CD4-positive, alpha-beta T cell (primary cell): Measurements from ENCODE around the gene NCOR2. TPM values are rescaled to one million over a fixed set of nuclear protein-coding genes. Genes with fewer than 3 reads are reported as not detected.
A peak's percentile ranks its signal among the peaks of the same experiment; 100 is the strongest.

Source experiments
- ATAC-seq: fragments of 200-7000 bp; cut with Tn5 transposase; one replicate; pipeline ENCODE4 v1.10.0; 2022; ENCODE audit warnings: mild to moderate bottlenecking; ENCODE audit not compliant: poor library complexity
- CTCF ChIA-PET: fragments of 350-600 bp; sonication (Branson Sonifier 250); formaldehyde crosslinking; loops from one replicate; lab custom pipeline; 2021; ENCODE audit warnings: antibody characterized with exemption, inconsistent platforms; lab: Charles Lee
- POLR2A ChIA-PET: fragments of 350-600 bp; sonication (Branson Sonifier 250); formaldehyde crosslinking; loops from one replicate; lab custom pipeline; 2021; ENCODE audit warnings: antibody characterized with exemption, inconsistent platforms; lab: Charles Lee
- DNase-seq, 14 experiments: peaks; one replicate each; pipeline ENCODE4 v3.0.0-alpha.2; 2013 to 2020; ENCODE audit warnings: mixed read lengths in 2 of 14
- H3K27ac ChIP-seq, 2 donors: one replicate each; pipeline versions ENCODE4 v1.5.1 to v1.7.0; 2013; ENCODE audit warnings: low read length in 2 of 2, low read depth in 1 of 2, mild to moderate bottlenecking in 1 of 2
- H3K27me3 ChIP-seq, 2 experiments: 1 replicate in 1 of 2; 2 replicates in 1 of 2; pipeline versions ENCODE4 v1.6.1 to v1.7.0; 2013; ENCODE audit warnings: low read length in 2 of 2, control low read depth in 1 of 2, mild to moderate bottlenecking in 1 of 2, moderate library complexity in 1 of 2; ENCODE audit not compliant: insufficient read depth in 2 of 2, control insufficient read depth in 1 of 2
- H3K36me3 ChIP-seq: one replicate; pipeline ENCODE4 v1.6.1; 2013; ENCODE audit warnings: low read length, control low read depth; ENCODE audit not compliant: insufficient read depth
- H3K4me1 ChIP-seq: one replicate; pipeline ENCODE4 v1.6.1; 2013; ENCODE audit warnings: low read length, control low read depth; ENCODE audit not compliant: insufficient read depth
- H3K4me3 ChIP-seq: one replicate; pipeline ENCODE4 v1.5.1; 2013; ENCODE audit warnings: mild to moderate bottlenecking, low read length, moderate library complexity
- H3K9me3 ChIP-seq, 2 experiments: 1 replicate in 1 of 2; 2 replicates in 1 of 2; pipeline versions ENCODE4 v1.6.1 to v1.7.0; 2013; ENCODE audit warnings: low read length in 2 of 2, mild to moderate bottlenecking in 2 of 2, control low read depth in 1 of 2, moderate library complexity in 1 of 2; ENCODE audit not compliant: control insufficient read depth in 1 of 2, insufficient read depth in 1 of 2
- H3K27ac Mint-ChIP-seq: one replicate; pipeline ENCODE4 v1.8.0; 2020; ENCODE audit warnings: mixed read lengths
- H3K27me3 Mint-ChIP-seq: one replicate; pipeline ENCODE4 v1.8.0; 2021; ENCODE audit warnings: mixed read lengths
- H3K36me3 Mint-ChIP-seq: one replicate; pipeline ENCODE4 v1.8.0; 2021; ENCODE audit warnings: low read depth, mixed read lengths
- H3K4me1 Mint-ChIP-seq: one replicate; pipeline ENCODE4 v1.8.0; 2021; ENCODE audit warnings: low read depth, mixed read lengths
- H3K4me3 Mint-ChIP-seq: one replicate; pipeline ENCODE4 v1.8.0; 2020; ENCODE audit warnings: mild to moderate bottlenecking, mixed read lengths
- H3K9me3 Mint-ChIP-seq: one replicate; pipeline ENCODE4 v1.8.0; 2020; ENCODE audit warnings: mixed read lengths
- intact Hi-C, 2 experiments: fragments of 100-400 bp; cut with DNase I in 1 of 2; cut with micrococcal nuclease in 1 of 2; formaldehyde crosslinking; loops; one replicate each; pipeline versions ENCODE4 v1.15.1 to v1.9.0; 2023 to 2025; cut with DNase I, micrococcal nuclease
- total RNA-seq, 174 experiments: library from RNA in 2 of 174; stranded (reverse) in 2 of 174; gene quantifications; one replicate each; pipeline ENCODE4 v1.2.3 and lab custom pipeline; 2021 to 2026
- TF ChIP-seq, protein P1 (sequence below): fragments of 200-600 bp; IDR thresholded peaks from one replicate; pipeline ENCODE4 v1.8.0; 2022; ENCODE audit warnings: antibody characterized with exemption, mild to moderate bottlenecking

The NCOR2 gene
- total RNA-seq, 2 experiments from 2014 or later = 133 to 140 TPM

DNA sequence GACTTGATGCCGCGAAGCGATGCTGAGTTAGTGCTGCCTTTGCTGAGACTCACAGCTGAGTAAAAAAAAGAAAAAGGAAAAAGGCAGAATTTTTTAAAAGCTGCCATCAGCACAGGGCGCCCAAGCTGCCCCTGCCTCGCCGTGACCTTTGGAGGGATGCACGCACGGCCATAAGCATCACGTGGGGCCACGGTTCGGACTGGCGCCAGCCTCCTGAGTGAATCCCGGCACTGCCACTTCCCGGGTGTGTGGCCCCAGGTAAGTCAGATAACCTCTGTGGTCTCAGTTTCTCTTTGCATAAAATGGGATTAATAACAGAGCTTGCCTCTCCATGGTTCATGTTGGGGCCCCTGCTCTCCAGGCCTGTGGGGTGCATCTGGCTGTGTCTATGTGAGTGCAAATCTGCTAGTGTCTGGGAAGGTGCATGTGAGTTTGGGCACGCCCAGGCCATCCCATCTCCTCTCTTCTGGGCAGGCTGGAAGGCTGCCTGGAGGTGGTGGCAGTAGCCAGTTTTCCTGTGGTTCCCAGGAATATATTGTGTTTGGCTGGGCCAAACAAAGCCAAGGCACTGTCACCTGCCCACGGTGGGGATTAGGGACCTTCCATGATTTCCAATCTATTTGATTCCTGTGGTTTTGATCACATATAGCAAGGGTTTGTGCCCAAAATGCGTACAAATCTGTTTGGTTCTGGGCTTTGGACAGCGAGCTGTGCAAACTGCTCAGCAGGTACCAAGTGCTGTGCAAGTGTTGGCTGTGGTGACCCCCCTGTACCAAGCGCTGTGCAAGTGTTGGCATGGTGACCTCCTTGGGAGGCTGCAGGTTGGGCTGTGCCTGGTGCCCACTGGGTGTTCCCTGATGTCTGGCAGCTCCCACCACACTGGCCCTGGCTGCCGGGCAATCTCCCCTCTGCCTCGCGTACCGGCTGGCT, 43.5 kb upstream of the NCOR2 start:
- TF ChIP-seq, protein P1, sequence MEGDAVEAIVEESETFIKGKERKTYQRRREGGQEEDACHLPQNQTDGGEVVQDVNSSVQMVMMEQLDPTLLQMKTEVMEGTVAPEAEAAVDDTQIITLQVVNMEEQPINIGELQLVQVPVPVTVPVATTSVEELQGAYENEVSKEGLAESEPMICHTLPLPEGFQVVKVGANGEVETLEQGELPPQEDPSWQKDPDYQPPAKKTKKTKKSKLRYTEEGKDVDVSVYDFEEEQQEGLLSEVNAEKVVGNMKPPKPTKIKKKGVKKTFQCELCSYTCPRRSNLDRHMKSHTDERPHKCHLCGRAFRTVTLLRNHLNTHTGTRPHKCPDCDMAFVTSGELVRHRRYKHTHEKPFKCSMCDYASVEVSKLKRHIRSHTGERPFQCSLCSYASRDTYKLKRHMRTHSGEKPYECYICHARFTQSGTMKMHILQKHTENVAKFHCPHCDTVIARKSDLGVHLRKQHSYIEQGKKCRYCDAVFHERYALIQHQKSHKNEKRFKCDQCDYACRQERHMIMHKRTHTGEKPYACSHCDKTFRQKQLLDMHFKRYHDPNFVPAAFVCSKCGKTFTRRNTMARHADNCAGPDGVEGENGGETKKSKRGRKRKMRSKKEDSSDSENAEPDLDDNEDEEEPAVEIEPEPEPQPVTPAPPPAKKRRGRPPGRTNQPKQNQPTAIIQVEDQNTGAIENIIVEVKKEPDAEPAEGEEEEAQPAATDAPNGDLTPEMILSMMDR = no peak
- Histone ChIP-seq H3K36me3 (no peaks in the 10 kb centered on the region), H3K27me3 (no peaks in the 10 kb centered on the region), H3K4me1 (peaks cover 37% of the 10 kb centered on the region), H3K4me3 (no peak overlapping the region), H3K27ac (no peak overlapping the region), H3K9me3 (peaks cover 0 to 18% of the 10 kb centered on the region in 2 experiments)
- POLR2A ChIA-PET = no interaction called here
- peaks cover 46% of the 10 kb centered on the region for H3K4me1 Mint-ChIP-seq
- no peak for ATAC-seq
- intact Hi-C loops = loop anchor here in 1 of 2 experiments (5.0 kb wide), 1 partner anchor 156 kb away; no protein-coding TSS in a partner anchor
- CTCF ChIA-PET = no interaction called here
- DNase-seq = no peak
- H3K36me3 Mint-ChIP-seq = no peaks in the 10 kb centered on the region
- H3K27me3 Mint-ChIP-seq = no peaks in the 10 kb centered on the region
- no peak overlapping the region for H3K27ac Mint-ChIP-seq
- H3K4me3 Mint-ChIP-seq = peak overlapping the region; percentile 30
- no peaks in the 10 kb centered on the region for H3K9me3 Mint-ChIP-seq

DNA sequence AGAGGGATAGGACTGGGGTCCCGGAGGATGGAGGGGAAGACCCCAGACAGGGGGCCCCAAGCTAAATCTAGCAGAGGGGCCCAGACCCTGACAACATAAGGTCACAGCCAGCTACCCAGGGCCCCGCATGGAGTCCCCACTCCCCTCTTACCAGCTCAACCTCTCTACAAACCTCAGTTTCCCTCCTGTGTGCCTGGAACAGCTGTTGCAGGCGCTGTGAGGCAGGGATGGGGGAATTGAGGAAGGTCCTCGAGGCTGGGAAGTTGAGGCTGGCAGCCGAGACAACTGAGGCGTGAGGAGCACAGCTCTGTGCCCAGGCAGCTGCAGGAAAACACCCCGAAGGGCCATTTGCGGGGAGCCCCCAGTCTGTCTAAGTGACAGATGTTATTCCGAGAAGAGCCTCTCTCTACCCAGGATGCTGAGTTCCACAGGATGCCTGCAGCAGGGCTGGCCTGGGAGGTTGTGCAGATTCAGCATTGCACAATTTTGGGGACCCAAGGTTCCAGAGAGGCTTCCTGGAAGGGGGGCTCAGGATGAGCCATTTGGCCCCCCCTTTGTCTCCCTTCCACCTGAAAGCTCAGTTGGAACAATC, 42.7 kb upstream of the NCOR2 start:
- ChIA-PET POLR2A (interaction anchor here (2.2 kb wide), 1 partner anchor 43 kb away, joined by 8 read pairs; the partner anchor contains the start of gene NCOR2), CTCF (no interaction called here)
- peaks cover 46% of the 10 kb centered on the region for H3K4me1 Mint-ChIP-seq

More for the DNA sequence above, 42.7 kb upstream of the NCOR2 start:
- DNase-seq = no peak
- Mint-ChIP-seq H3K27ac (no peak overlapping the region), H3K27me3 (no peaks in the 10 kb centered on the region), H3K9me3 (no peaks in the 10 kb centered on the region), H3K36me3 (no peaks in the 10 kb centered on the region), H3K4me3 (no peak overlapping the region)
- no peak for ATAC-seq
- Histone ChIP-seq H3K4me3 (no peak overlapping the region), H3K36me3 (no peaks in the 10 kb centered on the region), H3K4me1 (peaks cover 37% of the 10 kb centered on the region), H3K27me3 (no peaks in the 10 kb centered on the region), H3K9me3 (peaks cover 0 to 18% of the 10 kb centered on the region in 2 experiments), H3K27ac (no peak overlapping the region)
- intact Hi-C loops = loop anchor here in 1 of 2 experiments (5.0 kb wide), 1 partner anchor 157 kb away; no protein-coding TSS in a partner anchor
- TF ChIP-seq, protein P1 = no peak
